Stimulated activated CD8-positive, alpha-beta memory T cell treated with anti-CD3 and anti-CD28 coated beads, Interleukin-4, amount 100 ng/mL, for 48 hours (primary cell): Measurements from ENCODE around the gene PTTG1.

Experiments used
- DNase-seq: peaks from one replicate; pipeline ENCODE4 v3.0.0-alpha.2; 2020

PTTG1 gene

GRCh38 chr5:160475864-160476438 is 54.3 kb downstream of the PTTG1 start:
- DNase-seq: no peak

GRCh38 chr5:160477266-160477970 is 55.8 kb downstream of the PTTG1 start:
- no peak for DNase-seq

GRCh38 chr5:160478163-160478562 is 56.5 kb downstream of the PTTG1 start:
- no peak for DNase-seq
